CD14-positive monocyte (primary cell): ENCODE measurements around the gene PDE4D. TPM values are rescaled to one million over a fixed set of nuclear protein-coding genes. Genes with fewer than 3 reads are reported as not detected.

Source experiments
- DNase-seq, 3 donors: peaks; one replicate each; pipeline ENCODE4 v3.0.0-alpha.2; 2011 to 2022
- H2AFZ ChIP-seq: 2 replicates; pipeline ENCODE4 v1.6.0; 2012; ENCODE audit warnings: mild to moderate bottlenecking, low read depth, low read length, inconsistent platforms; ENCODE audit not compliant: insufficient read depth, poor library complexity, severe bottlenecking
- H3K27ac ChIP-seq, 2 donors: 1 replicate in 1 of 2; 2 replicates in 1 of 2; pipeline ENCODE4 v1.5.1; 2012 to 2013; ENCODE audit warnings: low read length in 2 of 2, control low read depth in 1 of 2, inconsistent platforms in 1 of 2, low read depth in 1 of 2, mild to moderate bottlenecking in 1 of 2
- H3K27me3 ChIP-seq, 2 donors: one replicate each; pipeline versions ENCODE4 v1.6.0 to v1.6.1; 2011 to 2013; ENCODE audit warnings: low read length in 2 of 2; ENCODE audit not compliant: control insufficient read depth in 2 of 2, insufficient read depth in 2 of 2
- H3K36me3 ChIP-seq, 2 donors: replicated peaks in 1 of 2; 1 replicate in 1 of 2; 2 replicates in 1 of 2; pipeline versions ENCODE4 v1.5.1 to v1.6.1; 2012 to 2013; ENCODE audit warnings: low read length in 2 of 2, control low read depth in 1 of 2, inconsistent platforms in 1 of 2, mild to moderate bottlenecking in 1 of 2; ENCODE audit not compliant: insufficient read depth in 2 of 2, control insufficient read depth in 1 of 2
- H3K4me1 ChIP-seq, 2 donors: 1 replicate in 1 of 2; 2 replicates in 1 of 2; pipeline versions ENCODE4 v1.5.1 to v1.6.1; 2012 to 2013; ENCODE audit warnings: low read length in 2 of 2, control low read depth in 1 of 2, inconsistent platforms in 1 of 2, mild to moderate bottlenecking in 1 of 2, moderate library complexity in 1 of 2; ENCODE audit not compliant: insufficient read depth in 2 of 2, control insufficient read depth in 1 of 2
- H3K4me2 ChIP-seq: replicated peaks from 2 replicates; pipeline ENCODE3; 2012; ENCODE audit warnings: low read length, moderate library complexity, mild to moderate bottlenecking; ENCODE audit not compliant: poor library complexity, severe bottlenecking; ENCODE audit errors: extremely low read depth
- H3K4me3 ChIP-seq, 3 experiments: fragments of 200-600 bp in 1 of 3; sonication (generic) in 1 of 3; replicated peaks in 1 of 3; 1 replicate in 2 of 3; 2 replicates in 1 of 3; pipeline ENCODE4 v1.5.1; 2011 to 2013; ENCODE audit warnings: low read length in 3 of 3, mild to moderate bottlenecking in 3 of 3, control low read depth in 2 of 3, low read depth in 2 of 3, inconsistent platforms in 1 of 3, moderate library complexity in 1 of 3
- H3K79me2 ChIP-seq: 2 replicates; pipeline ENCODE4 v1.6.0; 2012; ENCODE audit warnings: mild to moderate bottlenecking, control low read depth, inconsistent platforms, low read length, moderate library complexity; ENCODE audit not compliant: insufficient read depth
- H3K9ac ChIP-seq: 2 replicates; pipeline ENCODE4 v1.6.0; 2017; ENCODE audit warnings: low read length, mild to moderate bottlenecking; ENCODE audit not compliant: insufficient read depth, poor library complexity, severe bottlenecking
- H3K9me3 ChIP-seq, 2 donors: replicated peaks in 1 of 2; 1 replicate in 1 of 2; 2 replicates in 1 of 2; pipeline versions ENCODE4 v1.5.1 to v1.6.1; 2012 to 2013; ENCODE audit warnings: low read length in 2 of 2, control low read depth in 1 of 2; ENCODE audit not compliant: control insufficient read depth in 1 of 2, insufficient read depth in 1 of 2
- H4K20me1 ChIP-seq: 2 replicates; pipeline ENCODE4 v1.6.0; 2012; ENCODE audit warnings: mild to moderate bottlenecking, low read length, control low read depth, moderate library complexity; ENCODE audit not compliant: insufficient read depth
- H3K27ac Mint-ChIP-seq, 7 donors: one replicate each; pipeline ENCODE4 v1.8.0; 2020; ENCODE audit warnings: mild to moderate bottlenecking in 7 of 7, mixed read lengths in 7 of 7, moderate library complexity in 6 of 7, inconsistent platforms in 2 of 7
- H3K27me3 Mint-ChIP-seq, 3 donors: one replicate each; pipeline ENCODE4 v1.8.0; 2021 to 2022; ENCODE audit warnings: low read depth in 3 of 3, mild to moderate bottlenecking in 3 of 3, mixed read lengths in 3 of 3, moderate library complexity in 3 of 3, inconsistent platforms in 1 of 3
- H3K36me3 Mint-ChIP-seq, 2 donors: one replicate each; pipeline ENCODE4 v1.8.0; 2020; ENCODE audit warnings: mixed read lengths in 2 of 2, inconsistent platforms in 1 of 2, mild to moderate bottlenecking in 1 of 2
- H3K4me1 Mint-ChIP-seq: one replicate; pipeline ENCODE4 v1.8.0; 2020; ENCODE audit warnings: mild to moderate bottlenecking, mixed read lengths
- H3K4me3 Mint-ChIP-seq, 2 donors: one replicate each; pipeline ENCODE4 v1.8.0; 2020; ENCODE audit warnings: mild to moderate bottlenecking in 2 of 2, mixed read lengths in 2 of 2, moderate library complexity in 1 of 2
- H3K9me3 Mint-ChIP-seq, 7 donors: one replicate each; pipeline ENCODE4 v1.8.0; 2020 to 2022; ENCODE audit warnings: mixed read lengths in 7 of 7, mild to moderate bottlenecking in 6 of 7, moderate library complexity in 6 of 7, inconsistent platforms in 2 of 7
- CTCF ChIP-seq: fragments of 200-600 bp; IDR thresholded peaks from one replicate; pipeline ENCODE4 v1.8.0; 2022; ENCODE audit warnings: antibody characterized with exemption, mild to moderate bottlenecking
- WGBS: methylation state at CpG from one replicate; pipeline ENCODE4 v1.1.5; 2013; ENCODE audit warnings: missing lambda C conversion rate; ENCODE audit not compliant: insufficient coverage; 5-methylcytosine and 5-hydroxymethylcytosine counted together
- intact Hi-C, 2 donors: fragments of 100-400 bp; cut with micrococcal nuclease; formaldehyde crosslinking; loops; one replicate each; pipeline versions ENCODE4 v1.15.0 to v1.15.1; 2023
- polyA plus RNA-seq, 3 donors: library from polyadenylated mRNA; depleted of rRNA in 1 of 3; unstranded in 2 of 3; stranded (reverse) in 1 of 3; fragments of 300-500 nt in 2 of 3; fragments of >200 nt in 1 of 3; fragmentation: Illumina TruSeq in 2 of 3; gene quantifications; 1 replicate in 2 of 3; 2 replicates in 1 of 3; pipeline ENCODE4 v1.2.3, GENCODE V29; 2012 to 2021

The PDE4D gene
- polyA plus RNA-seq, 3 donors: 1.9 to 3.4 (median 2.8) TPM

DNA sequence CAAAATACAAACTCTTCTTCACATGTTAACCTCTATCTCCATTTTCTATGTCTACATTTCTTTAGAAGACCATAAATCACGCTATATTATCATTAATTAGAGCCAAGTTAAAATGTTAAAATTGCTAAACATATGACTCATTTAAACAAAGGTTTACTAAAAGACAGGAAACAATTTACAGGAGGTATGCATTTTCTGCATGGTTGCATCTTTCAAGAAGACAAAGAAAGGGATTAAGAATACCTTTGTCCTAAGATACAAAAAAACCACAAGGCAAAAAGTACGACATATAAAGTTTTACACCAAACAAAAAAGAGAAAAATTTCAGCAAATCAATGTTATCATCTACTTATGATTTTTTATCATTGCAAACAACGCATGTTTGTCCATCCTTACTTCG lies 324.4 kb downstream of the PDE4D start:
- peaks cover 0 to 2% (median 0%) of the 10 kb centered on the region in 7 donors for H3K9me3 Mint-ChIP-seq
- Histone ChIP-seq H3K27ac (no peak overlapping the region), H3K79me2 (no peaks in the 10 kb centered on the region), H4K20me1 (no peaks in the 10 kb centered on the region), H3K9me3 (no peaks in the 10 kb centered on the region), H3K4me2 (no peak overlapping the region), H2AFZ (no peak overlapping the region), H3K4me3 (no peak overlapping the region), H3K36me3 (no peaks in the 10 kb centered on the region), H3K4me1 (no peaks in the 10 kb centered on the region), H3K9ac (no peak overlapping the region), H3K27me3 (no peaks in the 10 kb centered on the region)
- 100% methylated on average over 2 of the region's 4 CpGs for WGBS
- H3K4me3 Mint-ChIP-seq: no peak overlapping the region
- intact Hi-C loops: no loop called here
- TF ChIP-seq CTCF: no peak
- H3K27me3 Mint-ChIP-seq: peaks cover 0 to 3% (median 0%) of the 10 kb centered on the region in 3 donors
- DNase-seq: no peak
- no peak overlapping the region for H3K27ac Mint-ChIP-seq
- H3K4me1 Mint-ChIP-seq: peaks cover 10% of the 10 kb centered on the region
- peaks cover 0 to 8% of the 10 kb centered on the region in 2 donors for H3K36me3 Mint-ChIP-seq

DNA sequence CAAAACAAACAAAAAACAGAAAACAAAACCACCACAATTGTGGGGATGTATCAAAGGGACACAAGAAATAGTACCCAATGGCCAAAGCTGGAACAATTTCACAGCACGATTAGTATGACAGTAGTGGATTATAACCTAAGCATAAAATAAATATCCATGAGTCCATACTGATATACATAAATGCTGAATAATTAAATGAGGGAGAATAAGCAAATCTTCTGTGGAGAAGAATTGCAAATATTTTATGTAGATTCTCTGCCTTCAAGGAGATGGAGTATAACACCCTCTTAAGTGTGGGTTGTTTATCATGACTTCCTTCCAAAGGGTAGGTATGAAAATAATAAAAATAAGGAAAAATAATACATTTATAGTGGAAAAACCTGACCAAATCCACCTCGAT lies 325.4 kb downstream of the PDE4D start:
- TF ChIP-seq CTCF: no peak
- Histone ChIP-seq H3K4me3 (no peak overlapping the region), H3K9ac (no peak overlapping the region), H3K4me1 (no peaks in the 10 kb centered on the region), H3K79me2 (no peaks in the 10 kb centered on the region), H2AFZ (no peak overlapping the region), H3K27ac (no peak overlapping the region), H4K20me1 (no peaks in the 10 kb centered on the region), H3K27me3 (no peaks in the 10 kb centered on the region), H3K9me3 (no peaks in the 10 kb centered on the region), H3K36me3 (no peaks in the 10 kb centered on the region), H3K4me2 (no peak overlapping the region)
- no peak overlapping the region for H3K4me3 Mint-ChIP-seq
- peaks cover 0 to 8% of the 10 kb centered on the region in 2 donors for H3K36me3 Mint-ChIP-seq
- DNase-seq: no peak
- H3K4me1 Mint-ChIP-seq: peaks cover 11% of the 10 kb centered on the region
- no peak overlapping the region for H3K27ac Mint-ChIP-seq
- peaks cover 0 to 2% (median 0%) of the 10 kb centered on the region in 7 donors for H3K9me3 Mint-ChIP-seq
- intact Hi-C loops: no loop called here
- H3K27me3 Mint-ChIP-seq: peaks cover 0 to 3% (median 0%) of the 10 kb centered on the region in 3 donors
- no CpG with 5 or more reads among the region's 2 CpGs for WGBS
